HG03196 (cell line): ENCODE results near the gene TIGD6.
"Not testable (repeated sequence)": the region's sequence is repeated elsewhere in the genome, so short reads cannot be mapped to it uniquely, and the experiment has no call there.

Experiments used
- ATAC-seq: cut with Tn5 transposase; IDR thresholded peaks from one replicate; pipeline ENCODE4 v1.9.1; 2021; ENCODE audit not compliant: unreplicated experiment

Gene TIGD6

DNA sequence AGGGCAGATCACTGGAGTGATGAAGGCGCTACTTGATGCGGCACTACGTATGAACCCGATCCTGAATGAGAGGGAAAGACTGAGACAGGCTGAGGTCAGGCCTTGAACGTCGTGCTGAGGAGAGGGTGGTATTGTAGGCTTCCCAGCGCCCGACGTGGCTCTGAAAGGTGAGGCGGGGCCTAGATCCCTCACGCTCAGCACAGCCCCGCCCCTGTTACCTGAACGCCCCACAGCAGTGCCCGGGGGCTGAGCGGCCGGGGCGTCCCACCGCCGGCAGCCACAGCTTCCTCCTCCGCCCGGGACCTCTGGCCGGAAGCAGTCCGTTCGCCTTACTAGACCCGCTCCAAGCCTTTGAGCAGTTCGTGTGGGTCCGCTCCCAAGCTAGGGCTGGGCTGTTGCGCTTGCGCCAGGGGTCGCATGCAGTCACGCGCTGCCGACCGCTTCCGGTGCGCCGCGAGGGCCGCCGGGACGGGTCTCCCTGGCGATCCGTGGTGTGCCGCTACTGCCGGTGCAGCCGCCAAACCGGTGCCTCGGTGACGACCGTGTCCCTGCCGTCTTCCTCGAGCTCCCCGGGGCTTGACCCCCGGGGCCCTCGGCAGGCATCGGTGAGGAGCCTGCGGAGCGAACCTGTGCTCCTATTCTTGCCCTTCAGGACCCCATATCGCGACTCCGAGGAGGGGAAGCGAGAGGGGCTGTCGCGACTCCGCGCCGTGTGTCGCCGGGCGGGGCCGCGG is at the start of gene TIGD6, which contains the start of gene HMGXB3:
Gene TIGD6, minus strand, starts transcription at position 399 of the 734 bp plus-strand sequence. CDS start 4,306 bp downstream, outside the sequence.
Gene HMGXB3, plus strand, starts transcription at position 484 of the 734 bp plus-strand sequence. CDS start 4,114 bp downstream, outside the sequence.
- peak; percentile 87 for ATAC-seq

DNA sequence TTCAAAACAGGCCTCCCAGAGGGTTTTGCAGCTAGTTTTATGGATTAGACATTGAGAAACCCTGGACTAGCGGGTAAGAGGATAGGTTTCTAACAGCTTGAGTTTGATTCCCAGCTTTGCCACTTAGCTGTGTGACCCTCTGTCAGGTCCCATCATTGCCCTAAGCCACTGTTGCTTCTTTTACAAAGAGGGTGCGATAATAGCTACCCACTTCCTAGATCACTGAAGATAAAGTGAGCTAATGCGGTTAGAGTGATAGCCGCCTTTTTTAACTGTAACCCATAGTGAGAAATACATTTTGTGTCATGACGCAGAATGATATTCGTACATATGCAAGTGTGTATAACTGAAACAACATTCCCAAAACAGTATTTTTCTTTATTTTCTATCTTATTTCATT is 45.6 kb upstream of the TIGD6 start:
- no peak for ATAC-seq

DNA sequence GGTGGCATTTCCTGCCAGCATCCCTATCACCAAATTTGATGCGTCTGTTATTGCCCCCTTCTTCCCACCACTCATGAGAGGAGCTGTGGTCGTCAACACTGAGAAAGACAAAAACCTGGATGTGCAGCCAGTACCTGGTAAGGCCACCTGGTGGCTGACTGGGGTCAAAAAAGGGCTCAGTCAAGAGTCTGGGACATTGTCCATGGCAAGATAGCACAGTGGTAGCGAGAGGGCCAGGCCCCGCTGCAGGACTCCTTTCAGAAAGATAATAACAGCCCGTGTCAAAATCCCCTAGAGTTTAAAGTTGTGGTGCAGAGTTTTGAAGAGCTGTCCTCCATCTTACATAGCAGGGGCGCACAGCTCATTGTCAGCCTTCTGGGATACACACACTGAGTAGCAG is 45.1 kb upstream of the TIGD6 start:
- no peak for ATAC-seq

DNA sequence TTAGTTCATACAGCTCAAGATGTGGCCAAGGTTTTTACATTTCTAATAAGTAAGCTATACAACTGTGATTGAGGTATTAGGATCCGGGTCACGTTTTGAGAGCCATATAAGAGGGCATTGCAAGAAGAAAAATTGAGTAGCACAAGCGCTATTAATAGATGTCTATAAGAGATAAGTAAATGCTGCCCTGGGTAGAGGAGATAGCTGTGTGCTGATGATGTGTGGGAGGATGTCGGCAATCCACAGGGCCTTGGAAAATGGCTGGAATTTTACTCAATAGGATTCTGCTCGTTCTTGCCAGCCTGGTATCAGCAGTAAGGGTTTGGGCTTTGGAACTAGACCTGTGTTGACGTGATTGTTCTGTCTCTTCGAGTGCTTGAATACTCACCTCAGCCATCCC is 44.3 kb upstream of the TIGD6 start:
- no peak for ATAC-seq

DNA sequence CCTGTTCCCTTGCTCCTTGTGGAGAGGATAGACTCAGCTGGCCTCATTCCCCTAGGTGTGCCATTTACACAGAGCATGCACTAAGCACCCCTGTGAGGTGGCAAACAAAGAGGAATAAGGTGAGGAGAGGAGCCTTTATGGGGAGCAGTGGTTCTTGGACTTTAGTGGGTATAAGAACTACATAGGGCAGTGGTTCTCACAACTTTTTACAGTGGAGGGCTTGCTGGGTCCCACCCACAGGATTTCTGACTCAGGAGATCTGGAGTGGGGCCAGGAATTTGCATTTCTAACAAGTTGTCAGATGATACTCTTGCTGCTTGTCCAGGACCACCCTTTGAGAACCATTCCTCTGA is 43.9 kb upstream of the TIGD6 start:
- no peak for ATAC-seq

DNA sequence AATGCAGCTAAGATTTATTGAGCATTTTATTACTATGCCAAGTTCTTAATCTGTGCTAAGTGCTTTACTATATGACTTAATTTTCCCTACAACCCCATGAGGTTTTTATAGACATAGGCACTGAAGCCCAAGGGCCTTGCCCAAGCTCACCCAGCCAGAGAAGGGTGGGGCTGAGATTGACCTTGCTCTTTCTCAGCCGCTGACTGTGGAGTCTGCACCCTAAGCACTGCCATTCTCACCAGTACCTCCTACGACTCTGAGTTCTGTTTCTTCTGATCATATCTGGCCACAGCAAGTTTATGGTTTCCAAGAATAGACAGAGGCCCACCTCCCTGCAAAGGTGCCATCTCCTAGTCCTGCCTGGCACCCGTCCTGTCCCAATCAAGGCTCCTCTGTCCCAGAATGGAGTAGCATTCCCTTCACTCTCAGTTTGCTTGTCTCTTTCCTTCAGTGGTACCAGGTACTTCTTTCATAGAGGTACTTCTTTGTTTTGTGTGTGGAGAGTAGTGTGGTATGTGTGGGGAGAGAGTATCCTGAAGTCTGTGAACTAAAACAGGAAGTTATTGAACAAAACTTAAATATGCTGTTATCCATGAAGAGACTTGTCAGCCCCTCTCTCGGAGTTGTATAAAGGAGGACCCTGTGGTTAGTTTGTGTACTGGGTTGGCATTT is 43.3 kb upstream of the TIGD6 start:
- no peak for ATAC-seq

DNA sequence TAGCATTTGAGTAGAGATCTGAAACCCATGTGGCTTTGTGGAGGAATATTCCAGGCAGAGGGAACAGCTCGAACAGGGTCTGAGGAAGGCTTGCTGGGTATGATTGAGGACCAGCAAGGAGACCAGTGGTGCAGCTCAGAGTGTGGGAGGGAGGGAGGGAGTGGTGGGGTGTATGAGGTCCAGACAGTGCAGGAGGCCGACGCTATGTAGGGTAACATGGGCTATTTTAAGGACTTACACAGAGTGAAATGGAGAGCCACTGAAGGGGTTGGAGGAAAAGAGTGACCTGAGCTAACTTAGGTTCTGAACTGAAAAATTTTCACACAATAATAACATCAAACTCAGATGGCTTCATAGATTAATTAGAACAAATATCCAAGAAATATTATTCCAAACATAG is 42.0 kb upstream of the TIGD6 start:
- ATAC-seq: no peak

DNA sequence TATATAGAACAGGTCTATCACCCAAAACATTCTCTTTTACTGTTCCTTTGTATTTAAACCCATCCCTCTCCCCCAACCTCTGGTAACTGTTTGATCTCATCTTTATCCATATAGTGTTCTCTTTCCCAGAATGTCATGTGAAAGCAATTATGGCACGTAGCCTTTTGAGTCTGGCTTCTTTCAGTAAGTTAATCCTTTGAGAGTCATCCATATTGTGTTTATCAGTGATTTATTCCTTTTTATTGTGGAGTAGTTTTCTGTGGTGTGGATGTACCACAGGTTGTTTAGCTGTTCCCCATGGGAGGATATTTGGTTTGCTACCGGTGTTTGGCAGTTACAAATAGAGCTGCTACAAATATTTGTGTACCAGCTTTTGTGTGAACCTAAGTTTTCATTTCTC is 38.1 kb upstream of the TIGD6 start:
- ATAC-seq: no peak

DNA sequence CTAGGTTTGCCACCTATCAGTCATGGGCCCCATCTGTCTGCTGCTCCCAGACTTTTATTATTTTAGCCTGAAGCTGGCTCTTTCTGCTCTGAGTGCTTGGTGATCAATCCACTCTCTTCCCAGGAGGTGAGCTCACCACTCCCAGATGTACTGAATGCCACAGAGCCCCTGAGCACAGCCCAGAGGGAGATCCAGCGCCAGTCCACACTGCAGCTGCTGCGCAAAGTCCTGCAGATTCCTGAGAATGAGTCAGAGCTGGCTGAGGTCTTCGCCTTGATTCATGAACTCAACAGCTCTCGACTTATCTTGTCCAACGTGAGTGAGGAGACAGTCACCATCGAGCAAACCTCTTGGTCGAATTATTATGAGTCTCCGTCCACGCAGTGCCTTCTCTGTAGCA is 36.1 kb upstream of the TIGD6 start:
- ATAC-seq: no peak

DNA sequence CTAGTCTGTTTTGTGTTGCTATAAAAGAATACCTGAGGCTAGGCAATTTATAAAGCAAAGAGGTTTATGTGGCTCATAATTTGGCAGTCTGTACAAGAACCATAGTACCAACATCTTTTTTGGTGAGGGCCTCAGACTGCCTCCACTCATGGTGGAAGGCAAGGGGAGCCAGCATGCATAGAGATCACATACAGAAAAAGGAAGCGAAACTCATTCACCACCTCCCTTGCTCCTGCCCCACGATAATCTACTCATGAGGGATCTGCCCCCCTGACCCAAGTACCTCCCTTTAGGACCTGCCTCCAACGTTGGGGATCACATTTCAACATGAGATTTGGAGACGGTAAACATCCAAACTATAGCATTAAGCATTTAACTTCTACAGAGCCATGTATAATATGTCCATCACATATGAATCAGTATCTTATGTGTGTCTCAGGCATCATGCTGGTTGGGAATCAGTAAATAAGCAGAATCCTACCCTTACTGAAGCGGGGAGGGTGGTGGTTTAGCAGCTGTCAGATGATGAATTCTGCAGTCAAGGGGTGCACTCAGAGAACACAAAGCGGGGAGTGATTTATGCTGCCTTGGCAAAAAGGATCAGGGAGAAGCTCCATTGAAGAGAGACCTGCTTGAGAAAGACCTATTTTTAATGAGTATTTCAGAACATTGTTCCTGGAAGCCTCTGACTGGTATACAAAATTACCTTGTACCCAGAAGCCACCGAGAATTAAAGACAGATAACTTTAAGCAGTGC is 34.9 kb upstream of the TIGD6 start:
- peak; percentile 83 for ATAC-seq

DNA sequence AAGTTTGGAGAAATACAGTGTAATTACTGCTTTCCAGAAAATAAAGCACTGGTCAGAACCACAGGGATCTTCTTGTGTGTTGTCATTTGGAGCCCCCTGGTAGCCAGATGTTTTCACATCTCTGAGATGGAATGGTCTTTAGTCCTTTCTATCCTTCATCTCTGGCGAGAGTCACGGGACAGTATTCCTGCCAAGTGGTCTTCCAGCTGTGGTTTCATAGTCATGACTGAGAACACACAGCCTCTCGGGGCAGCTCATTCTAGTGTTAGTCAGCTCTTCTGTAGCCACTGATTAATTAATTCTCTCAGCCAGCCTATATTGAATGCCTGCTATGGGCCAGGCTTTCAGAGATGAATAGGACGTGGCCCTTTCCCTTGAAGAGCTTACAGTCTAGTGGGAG is 34.2 kb upstream of the TIGD6 start:
- no peak for ATAC-seq

DNA sequence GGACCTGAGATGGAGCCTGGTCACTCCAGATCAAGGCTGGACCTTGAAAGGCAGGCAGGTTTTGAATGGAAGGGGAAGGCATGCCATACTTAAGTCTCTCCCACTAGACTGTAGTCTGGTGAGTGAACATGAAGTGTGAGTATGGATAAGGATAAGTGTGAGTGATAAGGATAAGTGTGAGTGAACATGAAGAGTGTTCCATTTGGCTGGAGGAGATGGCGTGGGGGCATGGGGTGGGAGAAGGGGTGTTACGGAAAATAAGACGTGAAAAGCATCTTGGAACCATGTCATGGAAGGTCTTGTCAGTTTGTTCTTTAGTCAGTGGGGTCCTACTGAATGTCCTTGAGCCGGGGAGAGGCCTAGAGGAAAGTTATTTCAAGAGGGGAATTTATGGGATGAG is 32.9 kb upstream of the TIGD6 start:
- no peak for ATAC-seq

DNA sequence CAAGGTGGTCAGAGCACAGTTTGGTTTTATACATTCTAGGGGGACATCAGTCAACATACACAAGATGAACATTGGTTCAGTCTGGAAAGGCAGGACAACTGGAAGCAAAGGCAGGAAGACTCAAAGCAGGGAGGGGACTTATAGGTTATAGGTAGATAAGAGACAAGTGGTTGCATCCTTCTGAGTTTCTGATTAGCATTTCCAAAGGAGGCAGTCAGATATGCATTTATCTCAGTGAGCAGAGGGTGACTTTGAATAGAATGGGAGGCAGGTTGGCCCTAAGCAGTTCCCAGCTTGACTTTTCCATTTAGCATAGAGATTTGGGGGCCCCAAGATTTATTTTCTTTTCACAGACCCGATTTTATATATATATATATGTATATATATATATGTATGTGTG is 27.6 kb upstream of the TIGD6 start:
- ATAC-seq: not testable (repeated sequence)

DNA sequence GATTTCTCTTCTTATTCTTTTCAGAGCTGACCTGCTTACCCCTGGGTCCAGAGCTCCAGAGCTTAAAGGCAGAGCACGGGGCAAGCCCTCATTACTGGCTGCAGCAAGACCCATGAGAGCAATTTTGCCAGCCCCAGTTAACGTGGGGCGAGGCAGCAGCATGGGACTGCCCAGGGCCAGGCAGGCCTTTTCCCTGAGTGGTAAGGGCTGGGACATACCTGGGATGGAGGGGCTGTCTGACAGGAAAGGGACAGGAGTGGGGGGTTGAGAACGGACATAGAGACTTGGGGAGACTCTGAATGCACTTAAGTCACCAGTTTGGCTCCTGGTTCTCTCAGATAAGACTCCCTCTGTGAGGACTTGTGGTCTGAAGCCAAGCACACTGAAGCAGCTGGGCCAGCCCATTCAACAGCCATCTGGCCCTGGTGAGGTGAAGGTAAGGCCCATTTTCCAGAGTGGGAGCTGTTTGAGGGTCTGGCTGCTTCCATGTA is 26.3 kb upstream of the TIGD6 start:
- ATAC-seq: no peak

DNA sequence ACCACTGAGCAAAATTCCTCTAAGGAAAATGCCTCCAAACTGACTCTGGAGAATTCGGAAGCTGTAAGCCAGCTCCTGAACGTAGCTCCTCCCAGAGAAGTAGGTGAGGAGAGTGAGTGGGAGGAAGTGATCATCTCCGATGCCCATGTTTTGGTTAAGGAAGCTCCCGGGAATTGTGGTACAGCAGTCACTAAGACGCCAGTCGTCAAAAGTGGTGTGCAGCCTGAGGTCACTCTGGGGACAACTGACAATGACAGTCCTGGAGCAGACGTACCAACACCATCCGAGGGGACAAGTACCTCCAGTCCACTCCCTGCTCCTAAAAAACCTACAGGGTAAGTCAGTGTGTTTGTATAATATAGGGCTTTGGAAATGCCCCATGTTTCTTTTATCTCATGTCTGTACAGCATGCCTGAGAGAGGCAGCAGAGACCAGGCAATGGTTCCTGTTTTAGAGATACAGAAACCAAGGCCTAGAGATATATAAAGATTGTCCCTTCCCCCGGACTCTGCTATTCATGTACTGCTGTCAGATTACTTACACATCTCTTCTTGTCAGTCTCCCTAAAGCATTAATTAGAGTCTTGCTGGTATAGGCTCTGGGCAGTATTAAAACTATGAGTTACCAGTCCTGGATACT is 24.0 kb upstream of the TIGD6 start:
- no peak for ATAC-seq

DNA sequence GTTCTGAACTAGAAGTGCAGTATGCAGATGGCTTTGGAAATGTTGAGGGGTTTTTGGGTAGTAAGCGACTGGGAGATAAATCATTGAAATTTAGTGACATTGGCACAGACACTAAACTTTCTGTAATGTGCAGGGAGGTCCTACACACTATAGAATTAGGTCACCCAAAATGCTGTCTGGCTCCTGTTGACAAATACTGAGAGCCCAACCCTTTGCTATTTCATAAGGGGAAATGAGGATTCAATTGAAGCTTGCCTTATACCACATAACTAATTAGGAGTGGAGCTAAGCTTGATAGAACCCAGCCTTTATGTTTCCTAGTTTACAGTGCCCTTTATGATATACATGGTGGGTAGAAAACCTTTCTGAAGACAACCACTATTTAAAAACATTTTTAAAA is 22.7 kb upstream of the TIGD6 start:
- no peak for ATAC-seq

DNA sequence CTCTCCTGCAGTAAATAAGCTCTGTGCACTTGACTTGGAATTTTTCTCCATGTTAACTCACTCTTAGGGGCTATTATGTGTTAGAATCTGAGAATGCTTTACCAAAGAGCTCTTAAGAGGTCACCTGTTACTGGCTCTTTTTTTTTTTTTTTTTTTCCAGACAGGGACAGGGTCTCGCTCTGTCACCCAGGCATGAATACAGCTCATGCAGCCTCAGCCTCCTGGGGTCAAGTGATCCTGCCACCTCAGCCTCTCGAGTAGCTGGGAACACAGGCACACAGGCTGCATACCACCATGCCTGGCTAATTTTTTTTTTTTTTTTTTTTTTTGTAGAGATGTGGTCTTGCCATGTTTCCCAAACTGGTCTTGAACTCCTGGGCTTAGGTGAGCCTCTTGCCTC is 22.2 kb upstream of the TIGD6 start:
- ATAC-seq: no peak

DNA sequence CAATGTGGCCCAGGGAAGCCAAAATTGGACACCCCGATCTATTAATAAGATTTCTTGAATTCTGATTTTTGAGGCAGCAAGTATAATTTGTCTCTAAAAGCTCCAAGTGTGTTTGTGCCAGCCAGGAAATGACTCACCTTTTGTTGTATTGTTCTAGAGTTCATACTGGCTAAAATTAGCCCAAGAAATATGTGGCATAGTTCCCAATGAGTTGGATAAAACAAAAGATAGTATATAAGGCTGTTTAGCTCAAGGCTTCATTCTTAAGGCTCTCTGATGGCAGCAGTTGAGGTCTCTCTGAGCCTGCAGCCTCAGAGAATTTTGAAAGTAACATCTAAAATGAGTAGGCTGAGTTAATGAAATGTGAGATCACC is 21.7 kb upstream of the TIGD6 start:
- ATAC-seq: no peak

DNA sequence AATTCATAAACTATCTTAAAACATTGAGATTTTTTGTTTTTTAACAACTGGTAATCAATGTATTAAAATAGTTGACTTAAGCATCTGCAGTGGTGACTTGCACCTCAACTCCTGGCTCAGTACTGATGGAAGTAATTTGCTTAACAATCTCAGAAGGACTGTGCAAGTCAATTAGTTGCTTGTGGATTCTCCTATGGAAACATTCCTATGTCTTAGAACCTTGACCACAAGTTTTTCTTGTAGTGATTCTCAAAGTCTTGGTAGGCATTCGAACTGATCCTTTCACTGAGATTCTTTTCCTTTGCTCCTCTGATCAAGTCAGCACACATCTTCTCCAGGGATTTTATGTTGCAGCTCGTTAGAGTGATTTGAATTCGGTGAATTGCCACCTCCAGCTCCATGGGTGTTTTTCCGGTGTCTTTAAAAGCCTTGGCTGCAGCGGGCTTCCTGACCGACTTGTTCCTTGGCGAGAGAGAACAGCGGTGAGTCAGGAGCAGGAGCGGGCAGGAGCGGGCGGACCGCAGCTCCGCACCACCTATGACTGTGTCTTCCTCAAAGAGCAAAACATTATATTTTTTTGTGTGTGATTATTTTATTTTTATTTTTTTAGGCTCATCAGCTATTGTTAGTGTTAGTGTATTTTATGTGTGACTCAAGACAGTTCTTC is 21.2 kb upstream of the TIGD6 start:
- no peak for ATAC-seq

DNA sequence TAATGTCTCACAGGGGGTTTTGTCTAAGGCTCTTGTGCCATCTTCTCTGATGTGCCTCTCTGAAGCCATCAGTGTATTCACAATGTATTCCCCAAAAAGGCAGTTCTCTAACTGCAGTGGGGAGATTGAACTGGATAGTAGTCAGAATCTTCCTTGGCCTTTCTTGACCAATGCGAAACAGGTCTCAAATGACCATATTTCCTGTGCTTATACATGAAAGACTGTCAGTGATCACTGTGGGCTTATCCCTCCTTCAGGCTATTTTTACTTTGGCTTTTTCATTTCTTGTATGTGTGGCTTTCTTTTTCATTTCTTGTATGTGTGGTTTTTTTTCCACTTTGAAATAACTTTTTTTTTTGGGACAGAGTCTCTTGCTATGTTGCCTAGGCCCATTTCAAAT is 19.8 kb upstream of the TIGD6 start:
- ATAC-seq: no peak
